GM10248 (cell line): ENCODE measurements around the gene ETS1.

Source experiments
- CTCF ChIA-PET: fragments of 300-600 bp; sonication (Branson Sonifier 250); formaldehyde crosslinking; extraction: SDS; loops from one replicate; lab custom pipeline; 2021; ENCODE audit warnings: antibody characterized with exemption; lab: Yijun Ruan, JAX
- POLR2A ChIA-PET: fragments of 350-650 bp; sonication (Branson Sonifier 250); formaldehyde crosslinking; extraction: SDS; loops from one replicate; lab custom pipeline; 2020; ENCODE audit warnings: antibody characterized with exemption; lab: Yijun Ruan, JAX
- DNase-seq: peaks from one replicate; pipeline ENCODE4 v3.0.0; 2012; ENCODE audit errors: extremely low spot score
- CTCF ChIP-seq: IDR thresholded peaks from 2 replicates; pipeline ENCODE4 v1.5.1; 2012; ENCODE audit warnings: mild to moderate bottlenecking, low read depth; ENCODE audit errors: extremely low read depth, missing control alignments, control extremely low read depth

ETS1 gene

GRCh38 chr11:128437136-128437535, 150.2 kb downstream of the ETS1 start:
- no peak for DNase-seq
- ChIA-PET POLR2A (interaction anchor here (1.0 kb wide), 1 partner anchor 31 kb away, joined by 3 read pairs; no protein-coding TSS in a partner anchor), CTCF (no interaction called here)

GRCh38 chr11:128434818-128435217, 152.5 kb downstream of the ETS1 start:
- ChIA-PET CTCF (interaction anchor here (1.0 to 2.1 kb wide), 3 partner anchors 12 to 18 kb away, joined by 3 to 8 read pairs (median 6); no protein-coding TSS in a partner anchor), POLR2A (no interaction called here)
- DNase-seq, result no peak
- no peak for TF ChIP-seq CTCF

More at GRCh38 chr11:128437136-128437535, 150.2 kb downstream of the ETS1 start:
- no peak for TF ChIP-seq CTCF

GRCh38 chr11:128434411-128434810, 152.9 kb downstream of the ETS1 start:
- POLR2A ChIA-PET, result no interaction called here
- no peak for DNase-seq
- CTCF ChIA-PET, result interaction anchor here (0.7 to 2.1 kb wide), 4 partner anchors 12 to 144 kb away, joined by 3 to 8 read pairs (median 4); no protein-coding TSS in a partner anchor
- TF ChIP-seq CTCF, result no peak

GRCh38 chr11:128432926-128433325, 154.4 kb downstream of the ETS1 start:
- POLR2A ChIA-PET, result no interaction called here
- CTCF ChIA-PET, result interaction anchor here (1.6 kb wide), 1 partner anchor 10 kb away, joined by 6 read pairs; no protein-coding TSS in a partner anchor
- TF ChIP-seq CTCF, result no peak
- no peak for DNase-seq

- ChIA-PET CTCF (interaction anchor here (1.1 to 1.6 kb wide), 2 partner anchors 9 to 14 kb away, joined by 3 to 6 read pairs; no protein-coding TSS in a partner anchor), POLR2A (interaction anchor here (0.6 kb wide), 1 partner anchor 302 kb away, joined by 3 read pairs; no protein-coding TSS in a partner anchor)
- DNase-seq, result no peak
- no peak for TF ChIP-seq CTCF
Observed at GRCh38 chr11:128431931-128432330, 155.4 kb downstream of the ETS1 start.

- no peak for DNase-seq
- POLR2A ChIA-PET, result interaction anchor here (0.9 kb wide), 1 partner anchor 10 kb away, joined by 3 read pairs; no protein-coding TSS in a partner anchor
- TF ChIP-seq CTCF, result no peak
- CTCF ChIA-PET, result interaction anchor here (0.8 to 1.5 kb wide), 4 partner anchors 9 to 145 kb away, joined by 4 read pairs; no protein-coding TSS in a partner anchor
Observed at GRCh38 chr11:128428935-128429334, 158.4 kb downstream of the ETS1 start.
